ENCODE data around the gene SAG.
"Not testable (repeated sequence)": the region's sequence is repeated elsewhere in the genome, so short reads cannot be mapped to it uniquely, and the experiment has no call there.

Gene SAG

DNA sequence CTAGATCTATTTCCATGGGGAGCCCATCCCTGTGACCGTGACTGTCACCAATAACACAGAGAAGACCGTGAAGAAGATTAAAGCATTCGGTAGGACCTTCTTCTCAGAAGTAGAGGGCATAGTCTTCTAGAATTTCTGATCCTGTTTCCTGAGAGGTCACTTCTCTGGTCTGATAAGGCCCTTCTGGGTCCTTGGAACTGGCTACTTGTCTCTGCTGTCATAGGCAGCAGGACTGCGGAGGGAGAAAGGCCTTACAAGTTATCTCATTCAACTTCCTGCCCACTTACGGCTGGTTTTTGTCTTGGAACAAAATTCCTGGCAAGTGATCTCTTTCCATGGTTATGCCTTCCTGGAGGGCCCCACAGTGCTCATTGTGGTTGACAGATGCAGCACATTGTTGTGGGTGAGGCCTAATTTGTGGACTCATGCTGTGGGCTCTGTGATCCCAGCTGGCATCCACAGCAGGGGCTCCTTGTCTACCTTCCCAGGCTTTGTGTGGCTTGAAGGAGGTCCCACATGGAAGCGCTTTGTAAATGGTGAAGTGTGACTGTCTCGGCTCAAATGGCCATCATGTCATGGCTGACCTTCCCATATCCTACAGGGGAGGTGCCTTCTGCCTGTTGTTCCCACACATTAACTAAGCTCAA lies 22.0 kb downstream of the SAG start:
- DNase-seq (ENCODE audit: low read depth in 4 of 4, low spot score in 1 of 4), result no peak

DNA sequence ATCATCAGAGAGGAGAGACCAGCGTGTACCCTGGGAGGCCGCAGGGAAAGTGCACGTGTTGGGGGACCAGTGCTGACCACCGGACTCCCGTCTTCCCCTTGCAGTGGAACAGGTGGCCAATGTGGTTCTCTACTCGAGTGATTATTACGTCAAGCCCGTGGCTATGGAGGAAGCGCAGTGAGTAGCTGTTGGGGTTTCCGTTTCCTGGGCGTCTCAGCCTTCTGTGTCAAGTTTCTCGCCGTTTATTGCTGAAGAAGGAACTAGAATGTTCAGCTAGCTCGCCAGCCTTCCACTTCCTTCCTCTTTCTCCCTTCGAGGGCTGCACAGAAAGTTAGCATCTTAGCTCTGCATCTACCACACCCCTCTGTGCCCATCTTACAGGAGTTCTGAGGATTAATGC lies 23.9 kb downstream of the SAG start:
- DNase-seq (ENCODE audit: low read depth in 4 of 4, low spot score in 1 of 4), result peak in 3 of 4 experiments; percentile 15 to 33 (median 24)

DNA sequence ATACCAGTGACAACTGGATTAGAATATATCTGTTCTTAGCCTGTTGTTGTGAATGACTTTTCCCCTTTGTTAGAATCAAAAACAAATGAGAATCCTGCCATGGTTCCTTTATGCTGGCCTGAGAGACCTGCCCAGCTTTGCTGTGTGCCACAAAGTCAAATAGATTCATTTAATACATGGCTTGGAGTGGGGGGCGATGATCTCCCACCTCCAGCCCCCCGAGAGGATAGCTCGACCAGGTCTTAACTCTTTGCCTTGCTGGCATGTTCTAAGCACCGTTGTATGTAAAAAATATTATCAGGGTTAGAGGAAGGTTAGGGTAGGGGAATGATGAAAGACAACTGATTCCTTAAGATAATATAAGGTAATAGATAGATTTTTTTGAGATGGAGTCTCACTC lies 24.5 kb downstream of the SAG start:
- no peak for DNase-seq (ENCODE audit: low read depth in 4 of 4, low spot score in 1 of 4)

DNA sequence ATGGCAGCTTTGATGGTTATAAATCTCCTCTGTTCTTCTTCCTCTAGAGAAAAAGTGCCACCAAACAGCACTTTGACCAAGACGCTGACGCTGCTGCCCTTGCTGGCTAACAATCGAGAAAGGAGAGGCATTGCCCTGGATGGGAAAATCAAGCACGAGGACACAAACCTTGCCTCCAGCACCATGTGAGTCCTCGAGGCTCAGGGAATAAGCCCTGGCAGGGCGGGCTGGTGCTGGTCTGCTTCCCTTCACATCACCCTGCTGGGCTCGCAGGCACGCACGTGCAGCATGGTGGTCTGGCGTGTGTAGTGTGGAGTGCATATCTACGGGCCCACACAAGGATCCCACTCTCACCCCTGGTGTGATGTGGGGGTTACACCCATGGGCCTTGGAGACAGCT lies 27.3 kb downstream of the SAG start:
- no peak for DNase-seq (ENCODE audit: low read depth in 4 of 4, low spot score in 1 of 4)

DNA sequence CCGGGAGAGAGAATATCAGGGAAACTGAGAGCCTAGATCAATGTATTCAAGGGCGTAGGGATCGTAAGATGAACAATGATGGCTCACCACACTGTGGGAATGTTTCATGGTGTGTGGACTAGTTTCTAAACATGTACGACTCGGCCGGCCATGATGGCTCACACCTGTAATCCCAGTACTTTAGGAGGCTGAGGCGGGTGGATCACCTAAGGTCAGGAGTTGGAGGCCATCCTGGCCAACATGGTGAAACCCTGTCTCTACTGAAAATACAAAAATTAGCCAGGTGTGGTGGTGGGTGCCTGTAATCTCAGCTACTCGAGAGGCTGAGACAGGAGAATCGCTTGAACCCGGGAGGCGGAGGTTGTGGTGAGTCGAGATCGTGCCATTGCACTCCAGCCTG lies 28.5 kb downstream of the SAG start:
- DNase-seq (ENCODE audit: low read depth in 4 of 4, low spot score in 1 of 4), result not testable (repeated sequence)

DNA sequence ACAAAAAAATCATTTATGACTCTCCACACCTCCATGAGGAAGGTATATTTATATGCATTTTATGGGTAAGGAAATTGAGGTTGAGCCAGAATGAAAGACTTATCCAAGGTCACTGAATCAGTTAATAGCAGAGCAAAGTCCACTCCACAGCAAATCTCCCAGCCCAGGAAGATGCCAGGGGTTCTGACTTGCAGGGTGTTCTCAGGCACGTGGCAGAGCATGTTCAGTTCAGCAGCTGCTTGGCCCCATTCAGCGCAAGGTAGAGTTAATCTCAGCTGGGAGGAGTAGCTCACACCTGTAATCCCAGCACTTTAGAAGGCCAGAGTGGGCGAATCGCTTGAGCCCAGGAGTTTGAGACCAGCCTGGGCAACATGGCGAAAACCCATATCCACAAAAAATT lies 28.9 kb downstream of the SAG start:
- DNase-seq (ENCODE audit: low read depth in 4 of 4, low spot score in 1 of 4), result no peak

DNA sequence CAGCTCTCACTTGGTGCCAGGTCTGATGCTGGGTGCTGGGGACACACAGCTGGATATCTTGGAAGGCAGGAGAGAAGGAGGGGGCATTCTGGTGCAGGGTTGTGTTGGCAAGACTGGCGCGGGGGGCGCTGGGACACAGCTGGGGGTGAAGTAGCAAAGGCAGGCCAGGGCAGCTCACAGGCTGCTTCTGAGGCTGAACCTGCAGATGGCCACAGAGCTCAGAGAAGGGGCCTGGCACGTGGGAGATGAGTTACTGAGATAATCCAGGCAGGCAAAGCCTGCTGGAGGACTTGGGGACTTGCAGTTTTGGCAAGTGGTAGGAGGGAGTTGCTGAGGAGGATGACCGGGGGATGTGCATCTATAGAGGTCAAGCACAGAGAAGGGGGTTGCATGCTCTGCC lies 30.4 kb downstream of the SAG start:
- DNase-seq (ENCODE audit: low read depth in 4 of 4, low spot score in 1 of 4), result no peak

DNA sequence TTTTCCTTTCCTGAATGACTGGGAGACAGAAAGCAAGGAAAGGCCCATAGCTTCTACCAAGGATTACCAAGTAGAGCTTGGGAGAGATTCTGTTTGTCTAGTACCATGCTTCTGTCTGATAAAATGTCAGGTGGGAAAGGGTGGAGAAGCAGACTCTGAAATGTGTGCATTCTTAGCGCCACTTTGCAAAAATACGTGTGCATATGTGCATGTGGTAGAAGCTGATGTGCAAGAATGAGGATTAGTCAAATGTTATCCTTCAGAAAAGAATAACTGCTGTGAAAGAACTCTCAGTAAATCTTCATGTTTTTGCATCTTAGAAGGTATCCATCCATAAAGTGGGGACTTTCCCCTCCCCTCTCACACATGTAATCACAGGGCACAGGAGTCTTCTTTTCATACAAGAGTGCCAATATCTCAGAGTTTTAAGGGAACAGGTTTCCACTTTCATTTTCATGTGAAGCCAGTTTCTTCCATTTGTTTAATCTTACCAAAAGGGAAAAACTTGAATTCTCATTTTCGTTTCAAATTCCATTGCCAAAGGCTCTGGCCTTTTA lies 31.3 kb downstream of the SAG start:
- DNase-seq (ENCODE audit: low read depth in 4 of 4, low spot score in 1 of 4), result no peak

DNA sequence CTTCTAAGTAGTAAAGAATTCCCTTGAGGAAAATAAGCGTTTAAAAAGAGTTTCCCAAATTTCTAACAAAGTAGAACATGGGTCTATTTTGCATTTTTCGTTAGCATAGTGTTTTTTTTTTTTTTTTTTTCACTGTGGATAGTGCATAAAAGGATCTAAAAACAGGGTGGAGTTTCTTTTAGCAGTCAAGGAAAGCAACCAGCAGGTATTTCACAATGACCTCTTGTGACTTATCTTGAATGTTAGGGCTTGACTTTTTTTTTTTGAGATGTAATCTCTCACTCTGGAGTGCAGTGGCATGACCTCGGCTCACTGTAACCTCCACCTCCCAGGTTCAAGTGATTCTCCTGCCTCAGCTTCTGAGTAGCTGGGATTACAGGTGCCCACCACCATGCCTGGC lies 31.8 kb downstream of the SAG start:
- DNase-seq (ENCODE audit: low read depth in 4 of 4, low spot score in 1 of 4), result no peak

DNA sequence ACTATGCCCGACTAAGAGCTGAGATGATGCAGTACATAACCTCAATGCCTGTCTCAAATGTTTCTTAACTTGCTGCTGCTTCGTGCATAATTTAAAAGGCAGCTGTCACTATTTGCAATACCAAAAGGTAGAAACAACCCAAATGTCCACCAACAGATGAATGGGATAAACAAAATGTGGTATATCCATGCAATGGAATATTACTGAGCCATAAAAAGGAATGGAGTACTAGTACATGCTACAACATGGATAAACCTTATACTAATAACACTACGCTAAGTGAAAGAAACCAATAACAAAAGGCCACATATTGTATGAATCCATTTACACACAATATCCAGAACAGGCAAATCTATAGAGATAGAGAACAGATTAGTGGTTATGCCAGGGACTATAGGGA lies 33.7 kb downstream of the SAG start:
- DNase-seq (ENCODE audit: low read depth in 4 of 4, low spot score in 1 of 4), result no peak

DNA sequence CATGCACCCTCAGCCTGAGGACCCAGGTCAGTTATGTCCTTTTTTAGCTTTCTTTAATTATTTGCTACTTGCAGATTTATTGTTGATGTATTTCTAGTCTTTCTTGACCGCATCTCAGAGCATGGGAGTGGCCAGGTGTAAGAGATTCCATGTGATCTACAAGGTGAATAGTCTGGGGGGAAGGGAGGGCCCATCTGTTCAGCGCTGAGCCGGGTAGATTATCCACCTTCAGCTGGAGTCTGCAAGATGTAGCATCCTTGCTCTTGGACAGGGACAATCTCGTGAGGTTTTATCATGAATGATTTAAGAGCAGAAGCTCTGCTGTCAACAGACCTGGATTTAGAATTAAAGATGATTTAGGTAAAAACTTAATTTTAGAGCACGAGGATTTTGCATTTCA lies 34.7 kb downstream of the SAG start:
- DNase-seq (ENCODE audit: low read depth in 4 of 4, low spot score in 1 of 4), result no peak

DNA sequence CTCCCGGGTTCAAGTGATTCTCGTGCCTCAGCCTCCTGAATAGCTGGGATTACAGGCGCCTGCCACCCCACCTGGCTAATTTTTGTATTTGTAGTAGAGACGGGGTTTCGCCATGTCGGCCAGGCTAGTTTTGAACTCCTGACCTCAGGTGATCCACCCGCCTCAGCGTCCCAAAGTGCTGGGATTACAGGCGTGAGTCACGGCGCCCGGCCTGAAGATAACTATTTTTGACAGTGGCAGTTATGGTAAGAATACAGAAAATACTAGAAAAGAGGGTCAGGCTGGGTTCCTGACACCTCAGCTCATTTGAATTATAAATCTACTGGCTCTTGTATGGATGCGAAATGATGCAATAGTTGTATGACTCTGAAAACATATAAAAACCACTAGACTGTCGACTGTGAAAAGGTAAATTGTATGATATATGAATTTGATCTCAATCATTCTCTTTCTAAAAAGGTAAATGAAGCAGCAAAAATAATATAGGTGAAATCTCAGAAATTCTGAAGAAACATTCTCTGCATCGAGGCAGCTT lies 35.6 kb downstream of the SAG start:
- no peak for DNase-seq (ENCODE audit: low read depth in 4 of 4, low spot score in 1 of 4)

DNA sequence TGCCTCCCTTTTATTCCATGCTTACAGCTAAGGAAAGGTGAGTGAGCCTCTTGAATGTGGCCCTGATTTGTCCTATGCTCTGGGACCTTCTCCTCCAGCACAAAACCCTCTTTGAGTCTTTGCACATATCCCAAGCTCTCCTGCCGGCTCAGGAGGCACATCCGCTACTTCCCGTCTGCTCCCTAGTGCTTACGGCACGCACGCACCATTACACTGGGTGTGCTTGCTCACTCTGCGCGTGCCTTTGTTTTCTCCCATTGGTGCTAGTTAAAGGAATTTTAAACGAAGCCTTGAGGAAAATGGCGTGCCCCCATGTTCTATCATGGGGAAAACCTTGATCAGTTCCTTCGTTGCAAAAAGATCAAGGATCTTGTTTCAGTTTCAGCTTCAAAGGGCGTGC lies 38.8 kb downstream of the SAG start:
- no peak for DNase-seq (ENCODE audit: low read depth in 4 of 4, low spot score in 1 of 4)

DNA sequence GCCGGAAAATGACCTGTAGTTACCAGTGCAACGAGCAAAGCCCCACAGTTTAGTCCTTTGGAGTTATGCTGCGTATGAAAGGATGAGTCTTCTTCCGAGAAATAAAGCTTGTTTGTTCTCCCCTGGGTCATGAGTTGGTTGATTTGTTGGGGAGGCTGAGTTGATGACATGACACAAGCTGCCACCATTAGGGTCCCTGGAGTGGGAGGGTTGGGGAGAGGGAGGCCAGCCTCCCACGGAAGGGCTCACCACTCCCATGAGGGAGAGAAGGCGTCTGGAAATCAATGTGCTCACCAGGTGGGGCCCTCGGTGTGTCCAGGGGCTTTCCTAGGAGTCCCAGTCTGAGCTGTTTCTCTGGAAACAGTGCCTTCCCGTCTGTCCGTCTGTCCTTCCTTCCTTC lies 39.3 kb downstream of the SAG start:
- no peak for DNase-seq (ENCODE audit: low read depth in 4 of 4, low spot score in 1 of 4)

DNA sequence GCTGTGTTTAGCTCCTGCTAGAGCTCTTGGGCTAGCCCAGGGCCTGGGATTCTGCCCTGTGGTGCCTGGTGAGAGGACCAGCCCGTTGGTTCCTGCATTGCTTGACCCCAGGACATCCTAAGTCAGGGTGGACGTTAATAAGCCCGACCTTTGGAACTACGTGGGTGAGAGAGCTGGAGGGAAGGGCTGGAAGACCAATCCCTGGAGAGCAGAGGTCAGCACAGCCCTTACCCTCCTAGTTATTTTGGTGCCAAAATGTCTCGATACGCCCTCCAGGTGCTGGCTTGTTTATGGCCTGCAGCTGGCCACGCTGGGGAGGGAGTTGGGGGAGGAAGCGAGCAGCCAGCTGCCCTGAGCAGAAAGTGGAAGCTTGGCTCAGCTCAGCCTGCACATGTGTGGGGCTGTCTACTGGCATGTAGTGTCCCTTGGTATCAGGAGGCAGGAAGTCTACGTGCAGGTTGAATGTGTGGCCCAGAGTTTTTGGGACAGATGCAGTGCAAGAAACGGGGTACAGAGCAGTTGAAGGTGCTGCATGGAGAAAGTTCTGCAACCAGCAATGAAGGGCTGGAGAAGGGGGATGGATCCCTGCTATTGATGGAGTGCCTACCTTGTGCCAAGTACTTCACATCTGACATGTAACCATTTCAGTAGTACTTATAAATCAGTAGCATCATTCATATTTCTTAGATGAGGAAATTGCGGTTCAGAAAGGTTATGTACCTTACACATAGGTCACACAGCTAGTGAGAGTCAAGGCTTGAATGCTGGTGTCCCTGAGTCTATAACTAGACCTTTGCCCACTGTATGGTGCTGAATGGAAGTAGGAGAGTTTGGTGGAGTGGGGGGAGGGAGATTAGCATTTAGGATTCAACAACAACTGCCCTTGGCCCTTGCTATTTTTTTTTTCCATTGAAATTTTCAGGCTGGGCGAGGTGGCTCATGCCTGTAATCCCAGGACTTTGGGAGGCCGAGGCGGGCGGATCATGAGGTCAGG lies 41.7 kb downstream of the SAG start:
- no peak for DNase-seq (ENCODE audit: low read depth in 4 of 4, low spot score in 1 of 4)

DNA sequence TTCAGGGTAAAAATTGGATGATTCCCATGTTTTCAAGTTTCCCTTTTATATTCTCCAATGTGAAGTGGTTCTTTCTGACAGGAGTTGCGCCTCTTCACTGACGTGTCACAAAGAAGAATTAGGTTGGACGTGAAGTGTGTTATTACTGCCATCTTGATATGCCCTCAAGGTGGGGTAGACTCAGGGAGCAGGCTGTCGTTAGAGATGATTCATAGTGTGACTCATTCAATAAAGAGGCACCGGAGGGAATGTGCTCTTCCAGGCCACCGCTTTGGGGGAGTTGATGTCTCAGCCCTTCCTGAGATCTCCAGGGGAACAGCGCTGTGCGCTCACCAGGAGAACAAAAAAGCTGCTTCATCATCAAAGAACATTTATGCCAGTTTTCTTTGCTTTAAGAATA lies 43.1 kb downstream of the SAG start:
- no peak for DNase-seq (ENCODE audit: low read depth in 4 of 4, low spot score in 1 of 4)

DNA sequence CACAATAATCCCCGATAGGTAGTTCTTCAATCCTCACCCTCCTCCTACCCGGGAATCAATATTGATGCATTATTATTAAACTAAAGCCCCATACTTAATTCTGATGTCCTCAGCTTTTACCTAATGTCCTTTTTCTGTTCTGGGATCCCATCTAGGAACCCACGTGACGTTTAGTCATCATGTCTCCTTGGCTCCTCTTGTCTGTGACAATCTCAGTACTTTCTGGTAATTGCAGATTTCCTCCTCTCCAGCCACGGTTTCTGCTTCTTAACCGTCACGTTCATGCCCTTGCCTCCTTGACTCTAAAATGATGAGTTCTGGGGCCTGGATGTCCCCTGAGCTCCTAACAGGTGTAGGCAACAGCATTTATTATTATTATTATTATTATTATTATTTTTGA lies 43.8 kb downstream of the SAG start:
- no peak for DNase-seq (ENCODE audit: low read depth in 4 of 4, low spot score in 1 of 4)

DNA sequence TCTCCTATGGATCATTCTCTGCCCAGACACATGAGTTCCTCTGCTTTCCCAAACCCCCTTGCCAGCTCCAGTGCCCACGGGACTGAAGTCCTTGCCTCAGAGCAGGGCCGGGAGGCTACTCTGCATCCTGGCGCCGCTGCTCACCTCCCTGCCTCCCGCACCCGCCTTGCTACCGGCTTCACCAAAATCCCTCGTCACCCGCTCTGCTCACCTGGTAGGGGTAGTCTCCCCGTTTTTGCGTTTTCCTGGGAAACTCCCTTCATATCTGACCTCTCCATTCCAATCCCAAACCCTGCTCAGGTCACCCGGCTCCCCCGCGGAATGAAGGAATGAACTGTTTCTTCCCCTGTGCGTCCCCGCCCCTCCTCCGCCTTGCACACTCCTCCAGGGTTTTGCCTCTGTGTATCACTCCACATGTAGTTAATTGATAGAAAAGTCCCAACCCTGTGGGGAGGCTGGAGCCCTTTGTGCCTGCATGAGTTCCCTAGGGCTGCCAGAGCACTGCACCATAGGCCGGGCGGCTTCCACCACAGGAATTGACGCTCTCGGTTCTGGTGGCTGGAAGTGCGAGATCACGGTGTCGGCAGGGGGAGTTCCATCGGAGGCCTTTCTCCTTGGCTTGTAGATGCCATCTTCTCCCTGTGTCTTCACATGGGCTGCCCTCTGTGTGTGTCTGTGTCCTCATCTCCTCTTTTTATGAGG lies 44.7 kb downstream of the SAG start:
- no peak for DNase-seq (ENCODE audit: low read depth in 4 of 4, low spot score in 1 of 4)

DNA sequence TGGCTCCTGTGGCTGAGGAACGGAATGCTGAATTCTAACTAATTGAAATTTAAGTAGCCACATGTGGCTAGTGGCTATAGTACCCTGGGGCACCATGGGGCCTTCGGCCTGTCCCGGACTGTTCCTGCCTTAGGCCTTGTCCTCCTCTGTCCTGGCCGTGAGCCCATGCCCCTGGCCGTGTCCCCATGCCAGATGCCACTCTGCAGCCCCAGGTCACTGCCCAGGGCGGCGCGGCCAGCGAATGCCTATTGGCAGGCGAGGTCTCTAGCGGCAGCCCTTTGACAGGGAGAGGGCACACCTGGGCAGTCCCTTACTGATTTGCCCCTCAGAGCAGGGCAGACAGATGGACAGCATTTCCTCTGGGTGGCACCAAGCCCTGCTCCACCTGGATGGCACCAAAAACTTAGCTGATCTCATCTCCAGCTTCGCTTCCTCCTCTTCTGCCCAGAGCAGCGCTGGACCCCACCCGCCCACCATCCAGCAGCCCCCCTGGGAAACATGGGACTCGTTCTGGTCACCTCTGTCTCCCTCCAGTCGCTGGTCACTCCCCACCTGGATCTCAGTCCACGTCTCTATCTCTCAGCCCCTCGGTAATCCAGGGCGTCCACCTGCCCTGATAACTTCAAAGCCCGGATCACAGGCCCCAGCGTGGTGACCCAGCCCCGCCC lies 45.6 kb downstream of the SAG start:
- DNase-seq (ENCODE audit: low read depth in 4 of 4, low spot score in 1 of 4), result no peak

DNA sequence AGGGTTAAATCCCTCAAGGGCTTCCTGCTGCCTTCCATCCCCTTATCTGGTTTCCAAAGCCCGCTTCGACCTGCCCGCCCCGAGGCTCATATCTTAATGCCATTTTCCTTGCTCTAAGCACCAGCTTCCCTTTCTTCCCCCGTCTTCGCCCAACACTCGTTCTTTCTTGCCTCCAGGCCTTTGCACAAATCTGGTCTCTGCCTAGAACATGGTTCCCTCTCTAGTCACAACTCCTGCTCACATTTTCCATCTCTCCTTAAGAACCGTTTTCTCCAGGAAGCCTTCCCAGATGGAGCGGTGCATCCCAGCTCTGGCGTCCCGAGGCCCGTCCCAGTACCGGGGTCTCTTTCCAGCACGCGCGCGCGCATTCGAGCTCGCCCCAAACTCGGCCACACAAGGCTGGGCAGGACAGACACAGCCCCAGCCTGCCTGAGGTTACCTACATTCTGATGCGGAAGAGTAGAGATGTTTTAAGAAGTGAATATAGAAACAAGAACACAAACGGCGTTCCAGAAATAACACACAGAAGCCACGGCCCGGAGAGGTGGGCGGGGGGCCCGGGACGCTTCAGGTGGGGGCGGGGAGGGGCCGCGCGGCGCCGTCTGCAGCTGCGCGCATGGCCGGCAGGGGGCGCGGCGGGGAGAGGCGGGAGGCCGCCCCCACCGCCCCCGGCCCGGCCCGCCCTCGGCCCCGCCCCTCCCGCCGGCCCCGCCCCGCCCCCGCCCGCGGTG lies 46.3 kb downstream of the SAG start, which contains the start of gene DGKD:
Gene DGKD, plus strand, starts transcription at position 726 of the 731 bp plus-strand sequence. CDS start 25 bp downstream, outside the sequence.
- peak; percentile 52 to 64 (median 61) for DNase-seq (ENCODE audit: low read depth in 4 of 4, low spot score in 1 of 4)
